Astrocyte of the cerebellum (primary cell): Measurements from ENCODE around the gene SPIB.

ENCODE experiments used
- DNase-seq: peaks from one replicate; pipeline ENCODE4 v3.0.0-alpha.2; 2011; ENCODE audit warnings: low read depth
- H3K4me3 ChIP-seq: 2 replicates; pipeline ENCODE4 v1.5.1; 2011; ENCODE audit warnings: mild to moderate bottlenecking, low read depth, low read length, moderate library complexity
- in situ Hi-C: cut with HindIII; loops from 2 replicates; pipeline ENCODE4 v1.10.0; 2017; ENCODE audit warnings: low sequenced_read_pairs
- TF ChIP-seq, protein P1 (sequence below): IDR thresholded peaks from 2 replicates; pipeline ENCODE4 v1.5.1; 2012; ENCODE audit warnings: low read length, low read depth, moderate library complexity, mild to moderate bottlenecking; ENCODE audit errors: missing control alignments

The SPIB gene

DNA sequence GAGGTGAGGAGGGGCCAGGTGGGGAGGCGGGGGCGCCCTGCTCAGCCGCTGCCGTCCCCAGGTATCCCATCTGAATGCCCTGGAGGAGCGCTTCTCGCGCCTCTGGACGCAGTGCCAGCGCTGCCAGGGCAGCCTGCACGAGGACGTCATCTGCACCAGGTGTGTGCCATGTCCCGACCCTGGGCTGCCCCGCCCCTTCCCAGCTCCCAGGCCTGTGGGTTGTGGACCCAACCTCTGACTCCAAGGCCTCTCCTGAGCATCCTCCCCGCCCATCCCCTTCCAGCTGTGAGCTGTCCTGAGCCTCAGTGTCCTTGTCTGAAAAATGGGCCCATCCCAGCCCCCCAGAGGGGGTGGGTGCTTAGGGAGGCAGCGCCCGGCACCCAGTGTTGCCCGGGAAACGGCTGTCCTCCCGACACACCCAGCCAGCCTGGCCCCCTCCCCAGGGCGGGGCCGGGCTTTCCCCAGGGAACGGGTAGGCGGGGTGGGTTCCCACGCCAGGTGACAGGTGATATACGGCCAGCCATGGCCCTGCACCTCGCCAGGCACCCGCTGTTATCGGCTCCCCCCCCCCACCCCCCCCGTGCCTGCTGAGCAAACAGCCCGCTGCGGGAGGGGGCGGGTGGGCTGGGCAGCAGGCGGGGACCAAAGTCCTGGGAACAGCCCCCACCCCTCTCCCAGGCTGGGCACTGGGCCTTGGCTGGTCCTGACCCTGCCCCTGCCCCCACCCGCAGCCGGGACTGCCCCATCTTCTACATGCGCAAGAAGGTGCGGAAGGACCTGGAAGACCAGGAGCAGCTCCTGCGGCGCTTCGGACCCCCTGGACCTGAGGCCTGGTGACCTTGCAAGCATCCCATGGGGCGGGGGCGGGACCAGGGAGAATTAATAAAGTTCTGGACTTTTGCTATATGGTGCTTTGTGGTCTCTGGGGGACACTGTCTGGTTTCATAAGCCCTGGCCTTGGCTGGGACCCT is 1.3 kb upstream of the SPIB start:
- DNase-seq: no peak
- in situ Hi-C loops: no loop called here
- TF ChIP-seq, protein P1, sequence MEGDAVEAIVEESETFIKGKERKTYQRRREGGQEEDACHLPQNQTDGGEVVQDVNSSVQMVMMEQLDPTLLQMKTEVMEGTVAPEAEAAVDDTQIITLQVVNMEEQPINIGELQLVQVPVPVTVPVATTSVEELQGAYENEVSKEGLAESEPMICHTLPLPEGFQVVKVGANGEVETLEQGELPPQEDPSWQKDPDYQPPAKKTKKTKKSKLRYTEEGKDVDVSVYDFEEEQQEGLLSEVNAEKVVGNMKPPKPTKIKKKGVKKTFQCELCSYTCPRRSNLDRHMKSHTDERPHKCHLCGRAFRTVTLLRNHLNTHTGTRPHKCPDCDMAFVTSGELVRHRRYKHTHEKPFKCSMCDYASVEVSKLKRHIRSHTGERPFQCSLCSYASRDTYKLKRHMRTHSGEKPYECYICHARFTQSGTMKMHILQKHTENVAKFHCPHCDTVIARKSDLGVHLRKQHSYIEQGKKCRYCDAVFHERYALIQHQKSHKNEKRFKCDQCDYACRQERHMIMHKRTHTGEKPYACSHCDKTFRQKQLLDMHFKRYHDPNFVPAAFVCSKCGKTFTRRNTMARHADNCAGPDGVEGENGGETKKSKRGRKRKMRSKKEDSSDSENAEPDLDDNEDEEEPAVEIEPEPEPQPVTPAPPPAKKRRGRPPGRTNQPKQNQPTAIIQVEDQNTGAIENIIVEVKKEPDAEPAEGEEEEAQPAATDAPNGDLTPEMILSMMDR: no peak
- H3K4me3 ChIP-seq: no peak overlapping the region

- TF ChIP-seq, protein P1: no peak
- H3K4me3 ChIP-seq: no peak overlapping the region
- in situ Hi-C loops: no loop called here
- no peak for DNase-seq
These were observed 363 bp downstream of the SPIB start for GRCh38 chr19:50419022-50419579.

- in situ Hi-C loops: no loop called here
- DNase-seq: no peak
- TF ChIP-seq, protein P1: no peak
- no peak overlapping the region for H3K4me3 ChIP-seq
These were observed 870 bp downstream of the SPIB start for GRCh38 chr19:50419580-50420035.

- DNase-seq: no peak
- H3K4me3 ChIP-seq: no peak overlapping the region
- TF ChIP-seq, protein P1: no peak
- in situ Hi-C loops: no loop called here
These were observed 1.4 kb downstream of the SPIB start for GRCh38 chr19:50420127-50420526.

GRCh38 chr19:50420808-50421207 is 2.1 kb downstream of the SPIB start:
- TF ChIP-seq, protein P1: no peak
- no peak overlapping the region for H3K4me3 ChIP-seq
- DNase-seq: no peak
- in situ Hi-C loops: no loop called here

GRCh38 chr19:50422397-50423278 is 3.9 kb downstream of the SPIB start:
- in situ Hi-C loops: no loop called here
- H3K4me3 ChIP-seq: no peak overlapping the region
- TF ChIP-seq, protein P1: no peak
- no peak for DNase-seq
